PFSK-1 (cell line): ENCODE results near the gene HIVEP1.

ENCODE experiments used
- FOXP2 ChIP-seq: optimal IDR thresholded peaks from 2 replicates; pipeline ENCODE3; 2011; ENCODE audit warnings: borderline replicate concordance, control low read depth, inconsistent platforms; ENCODE audit not compliant: insufficient read depth; ENCODE audit errors: extremely low read length, extremely low read depth
- POLR2AphosphoS5 ChIP-seq: IDR thresholded peaks from 2 replicates; pipeline ENCODE4 v1.6.1; 2012; ENCODE audit warnings: low read depth, mild to moderate bottlenecking, control low read depth, low read length, moderate library complexity
- REST ChIP-seq, 2 experiments: IDR thresholded peaks; 2 replicates each; pipeline versions ENCODE4 v1.6.1 to v1.8.0; 2011 to 2012; ENCODE audit warnings: low read depth in 2 of 2, low read length in 2 of 2, control low read depth in 1 of 2, inconsistent platforms in 1 of 2, mild to moderate bottlenecking in 1 of 2, moderate library complexity in 1 of 2; ENCODE audit not compliant: insufficient read depth in 1 of 2
- SIN3A ChIP-seq: IDR thresholded peaks from 2 replicates; pipeline ENCODE4 v1.6.1; 2012; ENCODE audit warnings: mild to moderate bottlenecking, low read length, moderate library complexity, borderline replicate concordance; ENCODE audit not compliant: insufficient read depth
- TAF1 ChIP-seq: IDR thresholded peaks from 2 replicates; pipeline ENCODE4 v1.6.1; 2012; ENCODE audit warnings: low read length, control low read depth, borderline replicate concordance; ENCODE audit not compliant: insufficient read depth

Gene HIVEP1

DNA sequence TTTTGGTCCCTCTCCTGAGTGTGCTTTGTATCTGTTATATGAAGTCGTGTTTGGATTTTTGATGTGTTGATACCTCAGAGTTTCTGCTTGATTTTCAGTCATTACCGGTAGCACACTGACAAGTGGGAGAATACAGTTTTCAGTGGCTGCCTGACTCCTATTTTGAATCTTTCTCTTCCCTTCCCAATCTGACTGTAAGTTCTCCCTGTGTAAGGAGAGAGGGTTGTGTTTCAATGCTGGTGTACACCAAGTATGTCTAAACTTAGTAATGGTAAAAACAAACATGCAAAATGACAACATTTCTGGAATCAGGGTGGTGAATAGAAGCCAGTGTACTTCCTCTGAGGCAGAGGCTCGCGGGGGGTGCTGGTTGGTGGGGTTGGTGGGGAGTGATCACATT, 103.4 kb downstream of the HIVEP1 start:
- TF ChIP-seq FOXP2 (no peak), TAF1 (no peak), POLR2AphosphoS5 (no peak), REST (IDR thresholded peaks at IDR 0.05; ENCODE audit: insufficient read depth in 1 of 2, low read depth in 2 of 2, low read length in 2 of 2) (no peak), SIN3A (no peak)

- TF ChIP-seq REST (IDR thresholded peaks at IDR 0.05; ENCODE audit: insufficient read depth in 1 of 2, low read depth in 2 of 2, low read length in 2 of 2) (no peak), TAF1 (no peak), SIN3A (no peak), POLR2AphosphoS5 (no peak), FOXP2 (no peak)
Measured at GRCh38 chr6:12116264-12116800, 104.2 kb downstream of the HIVEP1 start.

- TF ChIP-seq TAF1: no peak
- no peak for TF ChIP-seq POLR2AphosphoS5
- no peak for TF ChIP-seq SIN3A
- TF ChIP-seq FOXP2: no peak
- TF ChIP-seq REST (IDR thresholded peaks at IDR 0.05; ENCODE audit: insufficient read depth in 1 of 2, low read depth in 2 of 2, low read length in 2 of 2): no peak
Measured at GRCh38 chr6:12116978-12117377, 104.9 kb downstream of the HIVEP1 start.

DNA sequence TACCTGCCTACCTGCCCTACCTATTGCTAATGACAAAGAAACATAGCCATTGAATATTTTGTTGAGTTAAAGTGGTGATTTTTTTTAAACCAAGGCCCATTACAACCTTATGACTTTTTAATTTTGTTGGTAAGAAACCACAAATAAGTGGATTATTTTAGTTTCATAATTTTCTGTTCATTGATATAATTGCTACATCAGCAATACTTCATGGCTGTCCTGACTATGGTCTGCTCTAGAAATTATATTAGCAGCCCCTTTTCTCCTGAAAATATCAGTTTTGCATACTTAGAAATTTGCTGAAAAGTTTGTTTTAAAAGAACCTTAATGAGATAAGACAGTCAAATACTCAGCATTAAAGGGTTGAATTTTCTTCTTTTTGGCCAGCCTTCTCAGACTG, 106.5 kb downstream of the HIVEP1 start:
- TF ChIP-seq FOXP2 (no peak), POLR2AphosphoS5 (no peak), SIN3A (no peak), TAF1 (no peak), REST (IDR thresholded peaks at IDR 0.05; ENCODE audit: insufficient read depth in 1 of 2, low read depth in 2 of 2, low read length in 2 of 2) (no peak)
